NCI-H82 treated with DMSO at 0.1 percent for 48 hours (cell line): ENCODE measurements around the gene PATJ.
"Not testable (repeated sequence)": the region's sequence is repeated elsewhere in the genome, so short reads cannot be mapped to it uniquely, and the experiment has no call there.

Experiments
- DNase-seq: peaks from one replicate; lab custom pipeline; 2025; ENCODE audit not compliant: unreplicated experiment; lab: John Stamatoyannopoulos, UW

Gene PATJ

DNA sequence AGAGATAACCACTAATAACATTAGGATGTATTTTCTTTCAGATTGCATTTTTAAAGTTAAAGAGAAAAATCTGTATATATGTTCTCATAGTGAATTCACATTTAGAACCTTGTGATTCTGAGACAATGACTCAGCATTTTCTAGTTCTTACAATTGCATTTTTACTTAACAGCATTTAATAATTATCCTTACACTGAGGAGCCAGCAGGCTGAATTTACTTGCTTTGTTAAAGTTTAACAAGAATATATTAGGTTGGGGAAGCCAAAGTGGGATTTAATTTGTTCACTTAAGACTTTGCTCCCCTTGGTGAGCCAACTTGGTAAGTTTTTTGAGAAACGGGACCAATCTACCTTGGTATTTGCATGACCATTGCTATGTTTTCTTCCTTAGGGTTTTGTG, 4.5 kb downstream of the PATJ start:
- no peak for DNase-seq

DNA sequence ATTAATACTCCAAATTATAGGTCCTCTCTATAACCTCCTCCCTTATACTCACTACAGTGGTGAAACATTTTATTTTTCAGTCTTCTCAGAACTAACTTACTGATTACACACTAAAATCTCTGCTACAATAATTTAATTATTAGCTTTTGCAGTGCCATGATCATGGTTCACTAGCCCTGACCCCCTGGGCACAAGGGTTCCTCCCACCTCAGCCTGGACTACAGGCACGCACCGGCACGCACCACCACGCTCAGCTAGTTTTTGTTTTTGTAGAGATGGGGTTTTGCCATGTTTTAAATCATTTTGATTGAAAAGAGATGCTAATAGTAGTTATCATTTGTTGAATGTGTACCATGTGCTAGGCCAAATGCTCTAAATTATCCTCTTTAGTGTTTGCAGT, 6.3 kb downstream of the PATJ start:
- no peak for DNase-seq

DNA sequence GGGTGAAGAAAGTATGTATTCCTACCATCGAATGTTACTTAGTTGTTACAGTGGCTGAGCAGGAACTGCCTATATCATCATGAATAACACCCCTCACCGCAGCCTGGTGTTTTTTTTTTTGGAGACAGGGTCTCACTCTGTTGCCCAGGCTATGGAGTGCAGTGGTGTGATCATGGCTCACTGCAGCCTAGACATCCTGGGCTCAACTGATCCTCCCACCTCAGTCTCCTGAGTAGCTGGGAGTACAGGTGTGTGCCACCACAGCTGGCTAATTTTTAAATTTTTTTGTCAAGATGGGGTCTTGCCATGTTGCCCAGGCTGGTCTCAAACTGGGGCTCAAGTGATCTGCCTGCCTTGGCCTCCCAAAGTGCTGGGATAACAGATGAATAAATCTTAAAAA, 7.3 kb downstream of the PATJ start:
- DNase-seq = no peak

DNA sequence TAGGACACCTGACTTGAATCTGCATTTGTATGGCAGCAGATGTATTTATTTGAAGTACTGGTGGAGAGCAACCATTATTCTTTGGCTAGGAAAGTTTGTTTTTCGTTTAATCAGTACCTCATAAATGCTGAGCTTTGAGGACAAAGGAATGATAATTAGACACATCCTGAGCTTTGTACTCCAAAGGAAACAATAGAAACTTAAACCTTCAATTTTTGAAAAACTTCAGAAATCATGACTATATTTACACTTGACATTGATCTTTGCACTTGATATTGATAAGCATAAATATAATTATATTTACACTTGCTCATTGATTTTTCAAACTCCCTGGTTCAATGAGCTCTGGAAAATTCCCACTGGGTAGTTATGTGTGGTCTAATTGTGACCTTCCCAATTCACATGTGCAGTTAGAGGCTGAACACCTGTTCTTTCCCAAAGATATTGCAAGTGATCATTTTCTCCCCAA, 10.7 kb downstream of the PATJ start:
- DNase-seq = no peak

DNA sequence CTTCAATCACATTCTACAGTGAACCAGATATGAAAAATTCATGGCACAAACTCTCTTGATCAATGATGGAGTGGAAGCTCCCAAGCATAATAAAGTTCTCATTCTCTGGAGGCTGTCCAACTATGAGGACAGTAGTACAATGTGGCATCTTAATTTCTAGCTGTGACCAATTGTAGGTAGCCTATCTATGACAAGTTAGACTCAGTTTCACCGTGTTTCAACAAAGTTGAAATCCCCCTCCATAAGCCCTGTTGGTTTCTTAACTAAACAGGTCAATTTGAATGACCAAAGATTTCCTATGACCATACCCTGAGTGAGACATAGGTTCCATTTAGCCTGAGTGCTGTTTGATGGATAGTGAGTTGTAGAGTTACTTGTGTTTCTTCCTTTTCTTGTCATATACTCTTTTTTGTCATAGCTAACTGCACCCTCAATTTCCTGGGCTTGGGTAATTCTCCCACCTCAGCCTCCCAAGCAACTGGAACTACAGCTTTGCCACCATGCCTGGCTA, 11.8 kb downstream of the PATJ start:
- no peak for DNase-seq

DNA sequence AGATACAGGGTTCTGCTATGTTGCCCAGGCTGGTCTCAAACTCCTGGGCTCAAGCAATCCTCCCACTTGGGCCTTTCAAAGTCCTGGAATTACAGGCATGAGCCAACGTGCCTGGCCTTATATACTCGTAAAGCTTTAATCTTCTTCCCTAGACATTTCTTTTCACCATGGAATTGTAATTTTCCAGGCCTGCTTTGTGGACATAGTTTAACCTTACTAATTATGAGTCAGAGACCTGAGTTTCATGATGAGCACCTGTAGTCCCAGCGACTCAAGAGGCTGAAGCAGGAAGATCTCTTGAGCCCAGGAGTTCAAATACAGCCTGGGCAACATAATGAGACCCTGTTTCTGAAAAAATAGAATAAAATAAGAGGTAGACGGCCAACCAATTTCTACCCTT, 12.3 kb downstream of the PATJ start:
- no peak for DNase-seq

DNA sequence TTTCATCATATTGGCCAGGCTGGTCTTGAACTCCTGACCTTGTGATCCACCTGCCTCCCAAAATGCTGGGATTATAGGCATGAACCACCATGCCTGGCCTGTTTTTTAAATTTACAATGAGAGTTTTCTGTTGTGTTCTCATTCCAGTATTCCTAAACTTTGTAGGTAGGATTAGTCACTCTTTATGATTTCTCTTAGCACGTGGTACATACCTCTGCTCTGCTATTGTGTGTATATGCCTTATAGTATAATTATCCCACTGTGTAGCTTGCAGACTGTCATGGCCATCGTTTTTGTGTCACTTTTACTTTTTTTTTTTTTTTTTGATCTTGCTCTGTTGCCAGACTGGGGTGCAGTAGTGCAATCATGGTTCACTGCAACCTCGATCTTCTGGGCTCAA, 14.5 kb downstream of the PATJ start:
- no peak for DNase-seq

DNA sequence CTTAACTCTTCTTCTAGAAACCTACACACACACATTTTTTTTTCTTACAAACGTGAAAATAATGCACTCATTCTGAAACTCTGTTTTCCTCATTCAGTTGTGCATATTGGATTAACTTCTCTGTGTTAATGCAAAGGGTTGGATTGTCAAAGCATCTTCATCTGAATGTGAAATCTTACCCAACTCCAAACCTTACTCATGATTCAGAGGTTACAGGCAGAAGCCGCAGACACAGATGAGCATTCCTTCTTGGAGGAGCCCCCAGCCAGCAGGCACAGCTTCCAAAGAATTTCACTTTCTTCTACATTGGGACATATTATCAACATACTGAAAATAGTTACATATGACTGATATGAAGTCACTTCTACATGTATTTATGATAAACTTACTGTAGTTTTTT, 15.7 kb downstream of the PATJ start:
- DNase-seq = no peak

DNA sequence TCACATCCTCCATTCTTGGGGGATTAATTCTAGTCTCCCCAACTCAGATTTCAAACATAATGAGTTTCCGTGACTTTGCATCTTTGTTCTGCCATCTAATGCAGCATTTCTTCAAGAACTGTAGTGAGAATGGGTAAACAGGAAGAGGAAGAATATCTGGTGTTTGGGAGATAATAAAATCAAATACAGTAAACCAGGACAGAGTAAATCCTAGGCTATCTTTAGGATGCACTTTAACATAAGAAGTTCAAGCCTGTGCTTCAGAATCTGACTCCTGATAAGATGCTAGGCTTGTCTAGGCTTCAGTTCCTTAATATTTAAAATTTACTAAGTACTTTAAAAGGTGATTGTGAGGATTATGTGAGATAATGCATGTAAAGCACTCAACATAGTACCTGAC, 27.9 kb downstream of the PATJ start:
- DNase-seq = no peak

DNA sequence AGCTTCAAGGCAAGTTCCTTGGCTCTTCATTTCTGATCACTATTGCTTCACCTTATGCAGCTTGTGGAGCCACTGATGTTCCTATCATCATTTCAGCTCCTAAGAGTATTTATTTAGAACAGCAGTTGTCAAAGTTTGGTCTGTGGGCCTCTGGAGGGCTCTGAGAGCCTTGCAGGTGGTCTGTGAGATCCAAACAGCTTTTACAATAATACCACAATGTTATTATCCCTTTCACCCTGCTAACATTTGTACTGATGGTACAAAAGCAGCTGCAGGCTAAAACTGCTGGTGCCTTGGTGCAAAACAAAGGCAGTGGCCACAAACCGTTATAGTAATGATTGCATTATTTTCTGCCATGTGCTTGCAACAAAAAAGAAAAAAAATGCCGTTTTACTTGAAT, 33.8 kb downstream of the PATJ start:
- no peak for DNase-seq

DNA sequence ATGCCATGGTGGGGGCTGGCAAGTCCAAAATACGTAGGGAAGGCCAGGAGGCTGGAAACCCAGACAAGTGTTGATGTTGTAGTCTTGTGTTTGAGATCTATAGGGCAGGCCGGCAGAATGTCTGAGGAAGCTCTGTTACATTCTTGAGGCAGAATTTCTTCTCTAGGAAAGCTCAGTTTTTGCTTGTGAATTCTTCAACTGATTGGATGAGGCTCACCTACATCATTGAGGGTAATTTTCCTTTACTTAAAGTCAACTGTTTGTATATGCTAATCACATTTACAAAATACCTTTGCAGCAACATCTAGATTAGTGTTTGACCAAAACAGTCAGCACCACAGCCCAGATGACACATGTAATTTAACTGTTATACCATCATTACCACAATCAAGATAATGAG, 37.0 kb downstream of the PATJ start:
- DNase-seq = no peak

DNA sequence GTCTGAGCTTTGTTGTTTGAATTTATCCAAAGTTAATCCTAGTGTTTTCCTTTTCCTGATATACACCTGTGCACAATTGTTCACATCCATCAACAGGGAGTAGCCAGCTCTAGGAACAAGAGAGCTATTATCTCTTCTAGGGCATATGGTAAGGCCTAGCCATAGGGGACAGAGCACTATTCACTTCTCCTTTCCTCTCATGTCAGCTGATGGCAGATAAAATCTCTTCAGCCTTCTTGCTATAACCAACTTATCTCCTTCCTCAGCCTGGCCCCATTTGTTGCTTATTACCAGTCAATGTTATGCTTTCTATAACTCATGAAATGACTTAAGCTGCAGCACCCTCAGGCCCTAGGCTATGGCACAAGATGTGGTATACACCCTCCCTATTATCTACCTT, 38.9 kb downstream of the PATJ start:
- DNase-seq = no peak

DNA sequence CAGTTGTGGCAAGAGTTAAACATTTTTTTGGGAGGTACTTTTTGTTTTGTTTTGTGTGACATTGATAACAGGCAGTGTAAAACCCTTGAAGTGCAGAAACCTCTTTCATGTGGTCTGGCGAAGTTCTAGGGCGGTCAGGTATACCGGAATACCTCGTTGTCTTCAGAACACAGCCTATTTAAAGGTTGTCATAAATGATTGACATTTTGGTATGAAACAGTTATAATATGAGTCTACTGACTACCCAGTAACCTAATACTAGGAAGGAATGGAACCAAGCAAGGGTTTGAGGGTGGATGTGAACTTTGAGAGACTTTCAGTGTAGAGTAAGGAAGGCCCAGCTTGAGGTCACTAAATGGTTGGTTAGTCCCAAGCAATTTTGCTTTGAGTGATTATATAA, 40.5 kb downstream of the PATJ start:
- DNase-seq = no peak

DNA sequence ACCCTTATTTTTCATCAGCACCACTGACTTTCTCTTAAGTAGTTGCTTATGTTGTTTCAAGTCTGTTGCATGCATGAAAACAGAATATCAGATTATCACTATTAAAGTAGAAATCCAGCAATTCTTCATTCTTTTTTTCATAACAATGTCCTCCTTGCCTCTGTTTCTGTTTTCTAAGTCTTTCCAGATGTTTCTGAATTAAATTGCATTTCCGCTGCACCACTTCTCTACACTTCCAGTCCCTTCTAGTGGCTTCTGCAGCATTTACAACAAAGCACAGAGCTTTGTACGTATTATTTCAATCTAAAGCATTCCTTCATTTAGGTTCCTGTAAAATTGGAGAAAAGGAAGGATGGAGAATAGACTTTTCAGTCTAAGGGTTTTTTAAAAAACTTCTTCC, 42.4 kb downstream of the PATJ start:
- no peak for DNase-seq

DNA sequence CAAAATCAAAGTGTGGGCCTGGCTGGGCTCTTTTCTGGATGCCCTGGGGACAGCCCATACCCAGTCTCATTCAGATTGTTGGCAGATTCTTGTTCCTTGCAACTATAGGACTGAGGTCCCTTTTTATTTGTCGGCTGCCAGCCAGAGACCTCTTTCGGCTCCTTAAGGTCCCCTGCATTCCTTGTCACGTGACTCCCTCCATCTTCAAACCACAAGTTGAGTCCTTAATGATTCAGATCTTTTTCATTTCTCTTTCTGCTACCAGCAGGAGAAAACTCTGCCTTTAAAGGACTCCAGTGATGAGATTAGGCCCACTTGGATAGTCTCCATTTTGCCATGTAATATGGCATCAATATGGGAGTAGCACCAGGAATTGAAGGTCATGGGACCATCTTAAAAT, 48.6 kb downstream of the PATJ start:
- DNase-seq = no peak

DNA sequence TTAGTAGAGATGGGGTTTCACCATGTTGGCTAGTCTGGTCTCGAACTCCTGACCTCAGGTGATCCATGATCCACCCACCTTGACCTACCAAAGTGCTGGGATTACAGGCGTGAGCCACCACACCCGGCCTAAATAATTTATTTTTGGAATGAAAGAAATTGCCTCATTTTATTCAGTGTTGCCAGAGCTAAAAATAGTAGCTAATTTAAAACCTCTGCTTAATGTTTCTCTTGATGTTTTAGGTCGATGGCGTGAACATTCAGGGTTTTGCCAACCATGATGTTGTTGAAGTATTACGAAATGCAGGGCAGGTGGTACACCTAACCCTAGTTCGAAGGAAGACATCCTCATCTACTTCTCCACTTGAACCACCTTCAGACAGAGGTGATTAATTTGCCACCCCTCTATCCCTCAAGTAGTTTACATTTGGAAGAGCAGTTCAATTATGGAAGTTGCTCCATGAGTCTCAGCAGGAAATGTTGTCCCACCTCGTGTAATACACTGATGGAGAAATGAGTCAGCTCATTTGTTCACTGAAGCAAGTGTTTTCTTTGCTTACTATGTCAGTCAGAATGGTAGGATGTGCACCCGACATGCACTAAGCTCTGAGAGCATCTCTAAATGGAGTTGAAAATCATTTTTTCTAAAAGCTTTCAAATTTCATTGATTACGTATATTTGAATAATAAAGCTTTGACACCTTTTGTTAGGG, 54.9 kb downstream of the PATJ start:
- no peak for DNase-seq

DNA sequence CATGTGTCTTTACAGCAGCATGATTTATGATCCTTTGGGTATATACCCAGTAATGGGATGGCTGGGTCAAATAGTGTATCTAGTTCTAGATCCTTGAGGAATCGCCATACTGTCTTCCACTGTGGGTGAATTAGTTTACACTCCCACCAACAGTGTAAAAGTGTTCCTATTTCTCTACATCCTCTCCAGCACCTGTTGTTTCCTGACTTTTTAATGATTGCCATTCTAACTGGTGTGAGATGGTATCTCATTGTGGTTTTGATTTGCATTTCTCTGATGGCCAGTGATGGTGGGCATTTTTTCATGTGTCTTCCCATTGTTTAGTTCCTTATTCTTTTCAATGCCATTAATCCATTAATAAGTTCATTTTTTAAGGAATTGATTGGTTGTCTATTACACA, 58.8 kb downstream of the PATJ start:
- DNase-seq = not testable (repeated sequence)

DNA sequence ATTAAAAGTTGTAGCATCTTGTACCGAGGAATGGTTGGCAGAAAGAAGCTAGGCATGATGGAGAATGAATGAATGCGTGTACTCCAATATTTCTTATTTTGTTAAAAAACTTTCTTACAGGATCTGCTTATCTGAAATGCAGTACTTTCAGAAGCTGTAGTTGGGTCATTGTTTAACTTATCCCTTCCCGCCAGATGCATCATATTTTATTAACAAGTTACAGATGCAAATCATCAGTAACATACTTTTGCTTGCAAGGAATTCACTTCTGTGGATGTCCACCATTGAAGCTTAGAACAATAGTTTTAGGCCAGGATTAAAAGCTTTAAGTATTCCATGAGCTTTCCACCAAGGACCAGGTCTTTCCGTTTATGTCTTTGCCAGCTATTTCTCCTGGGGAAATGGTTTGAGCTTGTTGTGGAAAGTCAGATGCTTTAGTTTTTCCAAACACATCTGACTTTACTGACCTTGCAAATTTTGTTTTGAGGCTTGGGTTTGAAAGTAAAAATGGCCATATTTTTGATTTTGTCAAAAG, 65.4 kb downstream of the PATJ start:
- DNase-seq = no peak

DNA sequence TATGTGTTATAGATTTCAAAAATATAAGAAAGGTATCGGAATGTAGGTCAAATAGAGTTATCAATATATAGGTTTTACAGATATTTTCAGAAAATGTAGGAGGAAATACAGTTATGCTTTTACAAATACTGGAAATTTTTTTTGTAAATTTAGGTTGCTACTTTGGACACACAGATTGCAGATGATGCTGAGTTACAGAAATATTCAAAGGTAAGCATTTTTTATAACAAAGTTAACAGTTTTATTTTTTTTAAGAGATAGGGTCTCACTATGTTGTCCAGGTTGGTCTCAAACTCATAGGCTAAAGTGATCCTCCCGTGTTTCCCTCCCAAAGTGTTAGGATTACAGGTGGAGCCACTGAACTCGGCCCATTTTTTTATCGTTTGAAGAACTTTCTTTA, 66.0 kb downstream of the PATJ start:
- no peak for DNase-seq

DNA sequence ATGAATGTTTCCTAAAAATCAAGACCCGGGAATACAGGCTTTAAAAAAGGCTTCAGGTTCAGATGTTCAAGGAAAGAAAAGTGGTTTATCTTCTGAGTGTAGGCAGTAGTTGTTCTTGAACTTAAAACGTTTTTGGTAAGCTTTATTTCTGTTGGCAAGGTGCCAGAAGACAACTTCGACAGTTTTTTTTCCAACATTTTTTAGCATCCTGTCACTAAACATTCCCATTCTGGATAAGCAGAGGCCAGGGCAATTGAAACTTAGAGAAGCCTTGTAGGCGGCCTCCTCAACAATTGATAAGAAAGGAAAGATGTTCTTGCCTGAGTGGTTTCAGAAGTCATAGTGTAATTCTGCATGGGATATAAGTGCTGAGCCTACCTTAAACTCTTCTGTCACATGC, 66.7 kb downstream of the PATJ start:
- DNase-seq = no peak

DNA sequence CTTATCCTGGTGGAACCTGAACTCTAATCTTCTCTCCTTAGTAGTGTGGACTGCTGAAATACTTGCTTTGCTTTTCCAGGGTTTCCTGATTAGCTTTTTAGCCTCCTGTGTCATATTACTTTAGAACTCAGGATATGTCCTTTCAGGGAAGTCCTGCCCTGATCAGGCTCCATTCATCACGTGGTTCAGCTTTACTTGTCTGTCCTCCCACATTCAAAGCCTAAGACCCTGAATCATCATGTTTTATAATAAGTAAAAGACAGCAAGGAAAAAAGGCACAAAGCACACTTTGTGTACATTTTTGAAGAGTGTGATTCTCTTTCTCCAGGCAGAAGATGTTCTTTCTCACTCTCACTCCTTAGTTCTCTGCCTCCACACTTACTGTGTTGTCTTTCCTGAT, 70.6 kb downstream of the PATJ start:
- DNase-seq = no peak

DNA sequence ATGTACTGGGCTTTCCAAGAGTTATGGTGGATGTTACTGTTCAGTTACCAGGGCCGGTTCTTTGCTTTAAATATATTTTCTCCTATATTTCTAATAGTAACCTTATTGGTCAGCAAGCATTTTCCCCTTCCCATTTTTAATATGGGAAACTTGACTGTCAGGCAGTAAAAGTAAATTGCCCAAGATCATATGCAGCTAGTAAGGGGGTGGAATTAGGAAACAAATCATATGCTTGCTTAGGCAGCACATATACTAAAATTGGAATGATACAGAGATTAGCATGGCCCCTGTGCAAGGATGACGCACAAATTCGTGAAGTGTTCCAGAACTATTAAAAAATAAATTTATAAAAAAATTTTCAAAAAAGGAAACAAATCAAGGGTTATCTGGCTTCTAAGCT, 73.9 kb downstream of the PATJ start:
- no peak for DNase-seq

DNA sequence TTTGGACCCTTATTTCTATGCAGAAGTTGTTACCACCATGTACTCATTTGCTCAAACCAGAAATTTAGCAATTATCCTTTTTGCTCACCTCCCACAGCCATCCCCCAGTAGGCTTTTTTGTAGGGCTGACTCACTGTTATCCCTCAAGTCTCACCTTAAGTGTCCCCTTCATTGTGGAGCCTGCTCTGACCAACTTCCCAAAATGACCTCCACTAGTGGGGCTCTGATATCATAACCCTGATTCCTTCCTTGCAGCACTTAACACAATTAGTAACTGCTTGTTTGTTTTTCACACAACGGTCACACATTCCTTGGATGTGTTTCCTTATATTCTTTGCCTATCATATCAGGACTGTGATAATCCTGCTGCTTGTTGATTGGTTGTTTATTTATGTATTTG, 76.7 kb downstream of the PATJ start:
- DNase-seq = no peak
